ENCODE results near the gene RYR3.

RYR3 gene

GRCh38 chr15:33515121-33515520, 204.4 kb downstream of the RYR3 start:
- H3K4me2 ChIP-seq (ENCODE audit: low read depth, low read length, poor library complexity, severe bottlenecking), result no peak overlapping the region
- H3K27me3 ChIP-seq (ENCODE audit: low read length), result no peaks in the 10 kb centered on the region; the same call in 1 of the 2 replicates
- H3K79me2 ChIP-seq (ENCODE audit: insufficient read depth, low read length), result no peaks in the 10 kb centered on the region
- no peaks in the 10 kb centered on the region for H4K20me1 ChIP-seq (ENCODE audit: low read depth, low read length)
- H3K9me3 ChIP-seq (ENCODE audit: insufficient read depth, low read length), result no peaks in the 10 kb centered on the region
- no peaks in the 10 kb centered on the region for H3F3A ChIP-seq (ENCODE audit: insufficient read depth)
- H3K36me3 ChIP-seq (ENCODE audit: low read length), result no peaks in the 10 kb centered on the region
- no peak for TF ChIP-seq EZH2phosphoT487 (conservative IDR thresholded peaks at IDR 0.05; ENCODE audit: low read length)
- TF ChIP-seq, protein P1, sequence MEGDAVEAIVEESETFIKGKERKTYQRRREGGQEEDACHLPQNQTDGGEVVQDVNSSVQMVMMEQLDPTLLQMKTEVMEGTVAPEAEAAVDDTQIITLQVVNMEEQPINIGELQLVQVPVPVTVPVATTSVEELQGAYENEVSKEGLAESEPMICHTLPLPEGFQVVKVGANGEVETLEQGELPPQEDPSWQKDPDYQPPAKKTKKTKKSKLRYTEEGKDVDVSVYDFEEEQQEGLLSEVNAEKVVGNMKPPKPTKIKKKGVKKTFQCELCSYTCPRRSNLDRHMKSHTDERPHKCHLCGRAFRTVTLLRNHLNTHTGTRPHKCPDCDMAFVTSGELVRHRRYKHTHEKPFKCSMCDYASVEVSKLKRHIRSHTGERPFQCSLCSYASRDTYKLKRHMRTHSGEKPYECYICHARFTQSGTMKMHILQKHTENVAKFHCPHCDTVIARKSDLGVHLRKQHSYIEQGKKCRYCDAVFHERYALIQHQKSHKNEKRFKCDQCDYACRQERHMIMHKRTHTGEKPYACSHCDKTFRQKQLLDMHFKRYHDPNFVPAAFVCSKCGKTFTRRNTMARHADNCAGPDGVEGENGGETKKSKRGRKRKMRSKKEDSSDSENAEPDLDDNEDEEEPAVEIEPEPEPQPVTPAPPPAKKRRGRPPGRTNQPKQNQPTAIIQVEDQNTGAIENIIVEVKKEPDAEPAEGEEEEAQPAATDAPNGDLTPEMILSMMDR (IDR thresholded peaks at IDR 0.05; ENCODE audit: insufficient read depth, low read length, poor library complexity, severe bottlenecking), result no peak
- no peak overlapping the region for H3K4me3 ChIP-seq (ENCODE audit: insufficient read depth, low read length, poor library complexity, severe bottlenecking)
- no peak overlapping the region for H3K9ac ChIP-seq (ENCODE audit: low read length)
- H3K27ac ChIP-seq (ENCODE audit: low read depth, low read length), result no peak overlapping the region
- H3K9me2 ChIP-seq (replicated peaks; ENCODE audit: insufficient read depth, low read length), result no peaks in the 10 kb centered on the region
- H2AFZ ChIP-seq (ENCODE audit: low read depth, low read length, severe bottlenecking), result no peak overlapping the region

GRCh38 chr15:33516563-33516962, 205.8 kb downstream of the RYR3 start:
- no peak overlapping the region for H3K4me3 ChIP-seq (ENCODE audit: insufficient read depth, low read length, poor library complexity, severe bottlenecking)
- TF ChIP-seq, protein P1 (IDR thresholded peaks at IDR 0.05; ENCODE audit: insufficient read depth, low read length, poor library complexity, severe bottlenecking), result no peak
- no peak for TF ChIP-seq EZH2phosphoT487 (conservative IDR thresholded peaks at IDR 0.05; ENCODE audit: low read length)
- H3K27ac ChIP-seq (ENCODE audit: low read depth, low read length), result no peak overlapping the region
- H3K9me3 ChIP-seq (ENCODE audit: insufficient read depth, low read length), result no peaks in the 10 kb centered on the region
- H2AFZ ChIP-seq (ENCODE audit: low read depth, low read length, severe bottlenecking), result no peak overlapping the region
- no peak overlapping the region for H3K4me2 ChIP-seq (ENCODE audit: low read depth, low read length, poor library complexity, severe bottlenecking)
- no peaks in the 10 kb centered on the region for H3K79me2 ChIP-seq (ENCODE audit: insufficient read depth, low read length)
- no peaks in the 10 kb centered on the region for H3K36me3 ChIP-seq (ENCODE audit: low read length)
- H3K9ac ChIP-seq (ENCODE audit: low read length), result no peak overlapping the region
- H3K27me3 ChIP-seq (ENCODE audit: low read length), result no peaks in the 10 kb centered on the region
- H3K9me2 ChIP-seq (replicated peaks; ENCODE audit: insufficient read depth, low read length), result no peaks in the 10 kb centered on the region
- H4K20me1 ChIP-seq (ENCODE audit: low read depth, low read length), result no peaks in the 10 kb centered on the region
- no peaks in the 10 kb centered on the region for H3F3A ChIP-seq (ENCODE audit: insufficient read depth)

DNA sequence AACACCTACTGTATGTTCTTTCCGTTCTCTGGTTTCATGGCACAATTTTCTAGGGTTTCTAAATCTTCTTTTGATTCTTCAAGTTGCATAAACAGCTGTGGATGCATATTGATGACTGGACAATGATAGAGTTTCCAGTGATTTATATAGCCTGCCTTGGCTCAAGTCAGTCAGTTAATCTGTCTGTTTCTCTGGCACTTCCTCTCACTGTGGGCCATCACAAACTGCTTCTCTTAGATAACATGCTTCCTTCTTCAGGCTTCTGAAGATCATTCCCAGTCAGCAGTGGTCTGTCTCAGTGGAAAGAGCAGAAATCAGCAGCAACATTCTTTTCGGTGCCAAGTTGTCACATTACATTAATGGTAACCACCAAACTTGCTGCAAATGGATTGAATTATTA, 207.2 kb downstream of the RYR3 start:
- no peaks in the 10 kb centered on the region for H3K79me2 ChIP-seq (ENCODE audit: insufficient read depth, low read length)
- H3K36me3 ChIP-seq (ENCODE audit: low read length), result no peaks in the 10 kb centered on the region
- TF ChIP-seq, protein P1 (IDR thresholded peaks at IDR 0.05; ENCODE audit: insufficient read depth, low read length, poor library complexity, severe bottlenecking), result no peak
- TF ChIP-seq EZH2phosphoT487 (conservative IDR thresholded peaks at IDR 0.05; ENCODE audit: low read length), result no peak
- no peak overlapping the region for H3K9ac ChIP-seq (ENCODE audit: low read length)
- H2AFZ ChIP-seq (ENCODE audit: low read depth, low read length, severe bottlenecking), result no peak overlapping the region
- no peaks in the 10 kb centered on the region for H3K27me3 ChIP-seq (ENCODE audit: low read length)
- no peak overlapping the region for H3K27ac ChIP-seq (ENCODE audit: low read depth, low read length)
- H3K4me3 ChIP-seq (ENCODE audit: insufficient read depth, low read length, poor library complexity, severe bottlenecking), result no peak overlapping the region
- no peaks in the 10 kb centered on the region for H3F3A ChIP-seq (ENCODE audit: insufficient read depth)
- no peaks in the 10 kb centered on the region for H3K9me2 ChIP-seq (replicated peaks; ENCODE audit: insufficient read depth, low read length)
- no peaks in the 10 kb centered on the region for H4K20me1 ChIP-seq (ENCODE audit: low read depth, low read length)
- no peak overlapping the region for H3K4me2 ChIP-seq (ENCODE audit: low read depth, low read length, poor library complexity, severe bottlenecking)
- H3K9me3 ChIP-seq (ENCODE audit: insufficient read depth, low read length), result no peaks in the 10 kb centered on the region

Measured in SU-DHL-6 (cell line).